ENCODE measurements around the gene SCN10A.

SCN10A gene

GRCh38 chr3:38816026-38816425 lies at the start of gene SCN10A:
Gene SCN10A, minus strand, starts transcription at chr3:38816217. Its CDS starts 22,207 bp downstream, at chr3:38794010.
- H3K27me3 ChIP-seq (ENCODE audit: insufficient read depth, low read depth, severe bottlenecking): peaks cover 38% of the 10 kb centered on the region
- TF ChIP-seq CTCF (IDR thresholded peaks at IDR 0.05; ENCODE audit: low read depth, low read length): no peak
- H3K27ac ChIP-seq: no peak within 1 kb of the TSS
- no peak within 1 kb of the TSS for H3K4me3 ChIP-seq (ENCODE audit: low read depth, low read length)
- no peaks in the 10 kb centered on the region for H3K9me3 ChIP-seq (ENCODE audit: severe bottlenecking)
- DNase-seq: no peak
- no peaks in the 10 kb centered on the region for H3K36me3 ChIP-seq

GRCh38 chr3:38853011-38853410 lies 37.0 kb upstream of the SCN10A start:
- peaks cover 19% of the 10 kb centered on the region for H3K27me3 ChIP-seq (ENCODE audit: insufficient read depth, low read depth, severe bottlenecking)
- no peaks in the 10 kb centered on the region for H3K36me3 ChIP-seq
- H3K9me3 ChIP-seq (ENCODE audit: severe bottlenecking): no peaks in the 10 kb centered on the region
- no peak for TF ChIP-seq CTCF (IDR thresholded peaks at IDR 0.05; ENCODE audit: low read depth, low read length)
- no peak for DNase-seq
- H3K27ac ChIP-seq: no peak overlapping the region
- H3K4me3 ChIP-seq (ENCODE audit: low read depth, low read length): no peak overlapping the region

- no peaks in the 10 kb centered on the region for H3K36me3 ChIP-seq
- no peak for DNase-seq
- H3K4me3 ChIP-seq (ENCODE audit: low read depth, low read length): no peak overlapping the region
- TF ChIP-seq CTCF (IDR thresholded peaks at IDR 0.05; ENCODE audit: low read depth, low read length): 0 out of 2 replicates have a peak, but pooled peaks have one; percentile 16
- no peak overlapping the region for H3K27ac ChIP-seq
- no peaks in the 10 kb centered on the region for H3K9me3 ChIP-seq (ENCODE audit: severe bottlenecking)
- H3K27me3 ChIP-seq (ENCODE audit: insufficient read depth, low read depth, severe bottlenecking): peaks cover 50% of the 10 kb centered on the region
Observed at GRCh38 chr3:38843898-38844297, 27.9 kb upstream of the SCN10A start.

- Histone ChIP-seq H3K9me3 (ENCODE audit: severe bottlenecking) (no peaks in the 10 kb centered on the region), H3K4me3 (ENCODE audit: low read depth, low read length) (no peak overlapping the region), H3K27me3 (ENCODE audit: insufficient read depth, low read depth, severe bottlenecking) (peaks cover 60% of the 10 kb centered on the region), H3K27ac (no peak overlapping the region), H3K36me3 (no peaks in the 10 kb centered on the region)
- no peak for DNase-seq
- TF ChIP-seq CTCF (IDR thresholded peaks at IDR 0.05; ENCODE audit: low read depth, low read length): no peak
Observed at GRCh38 chr3:38842266-38842965, 26.4 kb upstream of the SCN10A start.

- peaks cover 59% of the 10 kb centered on the region for H3K27me3 ChIP-seq (ENCODE audit: insufficient read depth, low read depth, severe bottlenecking)
- no peak for TF ChIP-seq CTCF (IDR thresholded peaks at IDR 0.05; ENCODE audit: low read depth, low read length)
- H3K27ac ChIP-seq: no peak overlapping the region
- H3K4me3 ChIP-seq (ENCODE audit: low read depth, low read length): no peak overlapping the region
- H3K36me3 ChIP-seq: no peaks in the 10 kb centered on the region
- H3K9me3 ChIP-seq (ENCODE audit: severe bottlenecking): no peaks in the 10 kb centered on the region
- no peak for DNase-seq
Observed at GRCh38 chr3:38840987-38841386, 25.0 kb upstream of the SCN10A start.

GRCh38 chr3:38837358-38837757 lies 21.3 kb upstream of the SCN10A start:
- peaks cover 44% of the 10 kb centered on the region for H3K27me3 ChIP-seq (ENCODE audit: insufficient read depth, low read depth, severe bottlenecking)
- TF ChIP-seq CTCF (IDR thresholded peaks at IDR 0.05; ENCODE audit: low read depth, low read length): no peak
- no peak overlapping the region for H3K27ac ChIP-seq
- DNase-seq: no peak
- H3K36me3 ChIP-seq: no peaks in the 10 kb centered on the region
- no peaks in the 10 kb centered on the region for H3K9me3 ChIP-seq (ENCODE audit: severe bottlenecking)
- H3K4me3 ChIP-seq (ENCODE audit: low read depth, low read length): no peak overlapping the region
